ACC112 (cell line): ENCODE results near the gene ARID4B.
"Not testable (repeated sequence)": the region's sequence is repeated elsewhere in the genome, so short reads cannot be mapped to it uniquely, and the experiment has no call there.

Source experiments
- H2AFZ ChIP-seq: fragments of 200-600 bp; sonication (generic); one replicate; pipeline ENCODE4 v1.6.0; 2017; ENCODE audit warnings: antibody characterized with exemption, low read length; ENCODE audit not compliant: unreplicated experiment
- H3K27ac ChIP-seq: fragments of 200-600 bp; sonication (generic); 2 replicates; pipeline ENCODE4 v1.5.1; 2014; ENCODE audit warnings: low read depth, mild to moderate bottlenecking, antibody characterized with exemption, low read length, moderate library complexity
- H3K27me3 ChIP-seq: fragments of 200-600 bp; sonication (generic); 2 replicates; pipeline ENCODE4 v1.6.1; 2014; ENCODE audit warnings: mild to moderate bottlenecking, antibody characterized with exemption, low read length, moderate library complexity, mixed read lengths; ENCODE audit not compliant: insufficient read depth
- H3K36me3 ChIP-seq: fragments of 200-600 bp; sonication (generic); 2 replicates; pipeline ENCODE4 v1.6.1; 2016; ENCODE audit warnings: mild to moderate bottlenecking, antibody characterized with exemption, low read length, moderate library complexity, mixed read lengths; ENCODE audit not compliant: insufficient read depth
- H3K4me1 ChIP-seq: fragments of 200-600 bp; sonication (generic); one replicate; pipeline ENCODE4 v1.6.1; 2016; ENCODE audit warnings: low read length, mixed read lengths; ENCODE audit not compliant: insufficient read depth, unreplicated experiment, control insufficient read depth
- H3K4me3 ChIP-seq: fragments of 200-600 bp; sonication (generic); 2 replicates; pipeline ENCODE4 v1.5.1; 2014; ENCODE audit warnings: mild to moderate bottlenecking, low read depth, low read length
- H3K79me2 ChIP-seq: fragments of 200-600 bp; sonication (generic); one replicate; pipeline ENCODE4 v1.6.0; 2016; ENCODE audit warnings: low read length; ENCODE audit not compliant: control insufficient read depth, unreplicated experiment, insufficient read depth

ARID4B gene

DNA sequence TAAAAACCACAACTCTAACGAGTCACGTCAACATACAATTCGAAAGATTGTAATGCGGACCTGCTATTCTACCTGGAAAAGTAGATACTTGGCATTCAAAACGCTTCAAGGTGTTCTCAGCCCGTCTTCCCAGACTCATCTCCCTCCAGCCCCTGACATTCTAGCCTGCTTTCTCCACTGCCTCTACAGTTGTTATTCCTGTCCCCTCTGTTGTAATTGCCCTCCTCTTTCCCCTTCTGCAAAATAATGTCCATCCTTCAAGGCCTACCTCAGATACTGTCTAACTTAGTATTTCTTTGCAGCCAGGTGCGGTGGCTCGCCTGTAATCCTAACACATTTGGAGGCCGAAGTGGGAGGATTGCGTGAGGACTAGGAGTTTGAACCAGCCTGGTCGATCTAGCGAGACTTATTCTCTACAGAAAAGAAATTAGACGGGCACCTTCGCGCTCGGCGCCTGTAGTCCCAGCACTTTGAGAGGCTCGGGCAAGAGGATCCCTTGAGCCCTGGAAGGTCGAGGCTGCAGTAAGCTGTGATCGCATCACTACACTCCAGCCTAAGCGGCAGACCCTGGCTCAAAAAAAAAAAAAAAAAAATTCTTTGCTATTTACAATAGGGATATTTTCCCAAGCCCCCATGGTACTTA lies 166.2 kb downstream of the ARID4B start:
- peak overlapping the region; percentile 67; the same call in 1 of the 2 replicates for H3K27ac ChIP-seq
- peaks cover 12% of the 10 kb centered on the region for H3K4me1 ChIP-seq
- H3K27me3 ChIP-seq: no peaks in the 10 kb centered on the region
- peaks cover 39% of the 10 kb centered on the region for H3K79me2 ChIP-seq
- peaks cover 21% of the 10 kb centered on the region for H3K36me3 ChIP-seq
- peak overlapping the region; percentile 96 for H3K4me3 ChIP-seq
- peak overlapping the region; percentile 91 for H2AFZ ChIP-seq

DNA sequence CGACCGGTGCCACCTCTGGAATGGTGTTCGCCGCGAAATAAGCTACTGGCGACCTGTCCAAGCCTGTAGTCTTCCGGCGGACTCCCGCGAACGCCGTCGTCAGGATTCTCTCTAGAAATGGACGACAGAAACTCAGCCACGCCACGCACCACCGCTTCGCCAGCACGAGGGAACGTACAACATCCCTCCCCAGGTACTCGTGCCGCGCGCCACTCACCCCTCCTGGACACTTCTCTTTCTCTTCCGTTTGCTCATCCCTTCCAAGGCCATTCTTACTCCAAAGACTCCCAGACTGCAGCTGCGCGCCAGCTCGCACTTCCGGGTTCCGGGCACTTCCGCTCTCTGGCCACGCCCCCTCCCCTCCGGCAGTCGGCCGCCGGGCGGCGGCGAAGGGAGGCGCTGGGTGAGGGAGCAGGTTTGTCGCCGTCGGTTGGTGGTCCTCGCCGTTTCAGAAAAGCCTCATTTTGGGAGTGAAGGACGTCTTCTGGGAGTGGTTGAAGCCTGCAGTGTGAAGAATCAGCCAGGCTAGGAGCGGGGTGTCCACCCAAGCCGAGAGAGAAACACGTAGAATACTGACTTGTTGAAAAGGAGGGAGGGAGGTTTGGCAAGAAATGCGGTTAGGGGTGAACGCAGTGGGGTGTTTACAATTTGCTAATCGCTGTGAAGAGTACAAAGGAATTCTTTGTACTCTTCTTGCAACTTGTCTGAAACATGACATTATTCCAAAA lies 166.9 kb downstream of the ARID4B start, which contains the start of gene RBM34:
Gene RBM34, minus strand, starts transcription at position 294 of the 728 bp plus-strand sequence. Its CDS starts 24 bp downstream, at position 270.
- Histone ChIP-seq H3K36me3 (peaks cover 26% of the 10 kb centered on the region), H2AFZ (peak within 1 kb of the TSS; percentile 91), H3K79me2 (peaks cover 42% of the 10 kb centered on the region), H3K4me3 (peak within 1 kb of the TSS; percentile 96), H3K27ac (peak within 1 kb of the TSS; percentile 67), H3K27me3 (no peaks in the 10 kb centered on the region), H3K4me1 (peaks cover 17% of the 10 kb centered on the region)

DNA sequence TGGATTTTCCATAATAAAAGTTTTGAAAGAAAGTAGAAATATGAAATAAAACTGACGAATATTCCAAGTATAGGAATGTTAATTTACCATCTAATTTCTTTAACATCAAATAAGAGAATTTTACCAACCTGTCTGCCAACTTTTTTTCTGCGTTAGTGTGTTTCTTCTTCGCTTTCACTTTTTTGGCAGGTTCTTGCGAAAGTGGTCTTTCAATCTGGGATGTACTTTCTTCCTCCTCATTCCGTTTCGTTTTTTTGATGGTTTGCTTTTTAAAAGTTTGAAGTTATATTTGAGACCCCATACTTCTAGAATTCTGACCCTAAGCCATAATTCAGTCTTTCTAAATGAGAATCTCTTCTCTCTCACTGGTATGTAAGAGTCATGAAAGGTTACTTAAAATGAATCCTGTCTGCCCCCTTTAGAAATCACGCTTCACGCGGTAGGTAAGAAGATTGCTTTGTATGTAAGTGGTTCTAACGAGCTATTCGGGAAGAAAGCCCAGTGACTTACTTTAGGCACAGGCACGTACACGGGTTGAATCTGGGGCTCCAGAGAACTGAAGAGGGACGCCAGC lies 167.5 kb downstream of the ARID4B start:
- H2AFZ ChIP-seq: peak overlapping the region; percentile 63
- peaks cover 24% of the 10 kb centered on the region for H3K36me3 ChIP-seq
- H3K79me2 ChIP-seq: peaks cover 42% of the 10 kb centered on the region
- peaks cover 17% of the 10 kb centered on the region for H3K4me1 ChIP-seq
- H3K27me3 ChIP-seq: no peaks in the 10 kb centered on the region
- peak overlapping the region; percentile 67 for H3K27ac ChIP-seq
- peak overlapping the region; percentile 96 for H3K4me3 ChIP-seq

GRCh38 chr1:235159930-235160329 lies 168.0 kb downstream of the ARID4B start:
- H3K4me3 ChIP-seq: peak overlapping the region; percentile 96
- H3K27ac ChIP-seq, H3K27me3 ChIP-seq: not testable (repeated sequence)
- H3K36me3 ChIP-seq: peaks cover 26% of the 10 kb centered on the region
- H3K4me1 ChIP-seq: peaks cover 17% of the 10 kb centered on the region
- H2AFZ ChIP-seq: peak overlapping the region; percentile 63
- H3K79me2 ChIP-seq: peaks cover 42% of the 10 kb centered on the region

DNA sequence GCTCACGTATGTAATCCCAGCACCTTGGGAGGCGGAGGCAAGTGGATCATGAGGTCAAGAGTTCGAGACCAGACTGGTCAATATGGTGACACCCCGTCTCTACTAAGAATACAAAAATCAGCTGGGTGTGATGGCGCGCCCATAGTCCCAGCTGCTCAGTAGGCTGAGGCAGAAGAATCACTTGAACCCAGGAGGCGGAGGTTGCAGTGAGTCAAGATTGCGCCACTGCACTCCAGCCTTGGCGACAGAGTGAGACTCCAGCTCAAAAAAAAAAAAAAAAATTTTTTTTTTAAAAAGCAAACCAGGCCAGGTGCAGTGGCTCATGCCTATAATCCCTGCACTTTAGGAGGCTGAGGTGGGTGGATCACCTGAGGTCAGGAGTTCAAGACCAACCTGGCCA lies 168.7 kb downstream of the ARID4B start:
- H3K79me2 ChIP-seq: peaks cover 42% of the 10 kb centered on the region
- peaks cover 32% of the 10 kb centered on the region for H3K36me3 ChIP-seq
- H3K27ac ChIP-seq, H3K4me3 ChIP-seq, H3K27me3 ChIP-seq, H2AFZ ChIP-seq: not testable (repeated sequence)
- peaks cover 17% of the 10 kb centered on the region for H3K4me1 ChIP-seq

GRCh38 chr1:235158680-235159079 lies 169.3 kb downstream of the ARID4B start:
- peaks cover 42% of the 10 kb centered on the region for H3K79me2 ChIP-seq

GRCh38 chr1:235157150-235157549 lies 170.8 kb downstream of the ARID4B start:
- Histone ChIP-seq H3K27ac (no peak overlapping the region), H3K36me3 (peaks cover 36% of the 10 kb centered on the region), H2AFZ (no peak overlapping the region), H3K4me3 (no peak overlapping the region), H3K27me3 (no peaks in the 10 kb centered on the region), H3K79me2 (peaks cover 42% of the 10 kb centered on the region), H3K4me1 (peaks cover 16% of the 10 kb centered on the region)

More at GRCh38 chr1:235158680-235159079, 169.3 kb downstream of the ARID4B start:
- Histone ChIP-seq H3K4me1 (peaks cover 17% of the 10 kb centered on the region), H3K4me3 (no peak overlapping the region), H3K36me3 (peaks cover 33% of the 10 kb centered on the region), H2AFZ (no peak overlapping the region), H3K27ac (no peak overlapping the region), H3K27me3 (no peaks in the 10 kb centered on the region)

- Histone ChIP-seq H3K27ac (no peak overlapping the region), H3K36me3 (peaks cover 36% of the 10 kb centered on the region), H3K27me3 (no peaks in the 10 kb centered on the region), H3K4me3 (no peak overlapping the region), H3K4me1 (peaks cover 12% of the 10 kb centered on the region), H3K79me2 (peaks cover 41% of the 10 kb centered on the region), H2AFZ (no peak overlapping the region)
Measured at GRCh38 chr1:235156740-235157139, 171.2 kb downstream of the ARID4B start.

DNA sequence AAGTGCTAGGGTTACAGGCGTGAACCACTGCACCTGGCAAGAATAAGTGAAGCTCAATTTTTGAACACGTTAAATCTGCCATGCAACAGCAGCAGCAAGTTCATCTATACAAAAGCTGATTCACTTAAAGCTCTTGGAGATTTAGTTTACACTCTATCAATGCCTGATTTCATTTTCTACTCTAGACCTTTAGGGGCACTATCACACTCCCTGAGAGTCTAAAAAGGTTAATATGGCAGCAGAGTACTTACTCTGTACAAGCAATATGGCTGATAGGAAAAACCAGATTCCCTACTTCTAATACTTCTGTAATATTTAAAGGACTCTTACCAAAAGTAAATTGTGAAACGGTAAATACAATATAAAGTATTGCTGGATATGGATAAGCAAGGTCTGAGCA lies 171.7 kb downstream of the ARID4B start:
- H3K4me1 ChIP-seq: peaks cover 11% of the 10 kb centered on the region
- H2AFZ ChIP-seq: no peak overlapping the region
- H3K4me3 ChIP-seq: no peak overlapping the region
- H3K36me3 ChIP-seq: peaks cover 41% of the 10 kb centered on the region
- peaks cover 38% of the 10 kb centered on the region for H3K79me2 ChIP-seq
- no peak overlapping the region for H3K27ac ChIP-seq
- no peaks in the 10 kb centered on the region for H3K27me3 ChIP-seq

DNA sequence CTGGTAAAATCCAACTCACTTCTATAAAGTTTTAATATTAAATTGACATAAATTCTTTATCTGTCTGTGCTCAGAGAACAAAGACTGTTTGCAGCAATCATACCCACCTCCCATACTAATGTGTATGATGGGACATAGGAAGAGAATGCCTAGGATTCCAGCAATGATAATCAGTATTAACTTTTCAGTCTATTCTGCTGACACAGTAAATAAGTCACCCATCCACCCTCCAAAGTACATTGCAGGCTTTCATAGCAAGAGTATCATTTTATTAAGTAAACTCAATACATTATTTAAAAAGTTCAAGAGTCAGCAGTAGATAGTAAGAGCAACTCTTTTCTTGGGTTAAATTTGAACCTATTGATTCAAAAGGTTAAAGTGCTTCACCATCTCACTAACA lies 175.7 kb downstream of the ARID4B start:
- no peak overlapping the region for H3K27ac ChIP-seq
- peaks cover 6% of the 10 kb centered on the region for H3K79me2 ChIP-seq
- H3K36me3 ChIP-seq: peaks cover 36% of the 10 kb centered on the region

More for the DNA sequence above, 175.7 kb downstream of the ARID4B start:
- Histone ChIP-seq H3K4me1 (peaks cover 9% of the 10 kb centered on the region), H3K27me3 (no peaks in the 10 kb centered on the region), H2AFZ (no peak overlapping the region), H3K4me3 (no peak overlapping the region)
